Peyer's patch (tissue), 4 donors: ENCODE results near the gene SRGAP1. TPM values are rescaled to one million over a fixed set of nuclear protein-coding genes. Genes with fewer than 3 reads are reported as not detected.

Experiments used
- DNase-seq, 3 donors: peaks; one replicate each; pipeline ENCODE4 v3.0.0-alpha.2; 2017 to 2019
- H3K27ac ChIP-seq, 4 donors: fragments of 200-600 bp; sonication (generic); one replicate each; pipeline ENCODE4 v1.5.1; 2016 to 2019
- H3K27me3 ChIP-seq, 2 donors: fragments of 200-600 bp; sonication (generic); one replicate each; pipeline ENCODE4 v1.5.1; 2019
- H3K36me3 ChIP-seq, 3 donors: fragments of 200-600 bp; sonication (generic); one replicate each; pipeline ENCODE4 v1.5.1; 2016 to 2019
- H3K4me1 ChIP-seq, 4 donors: fragments of 200-600 bp; sonication (generic); one replicate each; pipeline ENCODE4 v1.5.1; 2016 to 2019
- H3K4me3 ChIP-seq, 4 donors: fragments of 200-600 bp; sonication (generic); 1 replicate in 3 of 4; 2 replicates in 1 of 4; pipeline ENCODE4 v1.5.1; 2016 to 2019; ENCODE audit warnings: mild to moderate bottlenecking in 1 of 4
- H3K9me3 ChIP-seq, 4 donors: fragments of 200-600 bp; sonication (generic); one replicate each; pipeline ENCODE4 v1.5.1; 2016 to 2019; ENCODE audit warnings: mild to moderate bottlenecking in 1 of 4
- CTCF ChIP-seq, 6 experiments: fragments of 450-650 bp in 4 of 6; fragments of 200-600 bp in 2 of 6; sonication (generic) in 1 of 6; IDR thresholded peaks; one replicate each; pipeline ENCODE4 v1.5.1; 2017 to 2019; ENCODE audit warnings: antibody characterized with exemption in 6 of 6, mild to moderate bottlenecking in 3 of 6, moderate library complexity in 1 of 6
- POLR2A ChIP-seq, 2 donors: fragments of 450-650 bp; IDR thresholded peaks; one replicate each; pipeline ENCODE4 v1.5.1; 2017; ENCODE audit warnings: antibody characterized with exemption in 2 of 2, mild to moderate bottlenecking in 2 of 2, moderate library complexity in 2 of 2
- total RNA-seq, 4 donors: library from RNA; depleted of rRNA; stranded (reverse); fragments of >200 nt; gene quantifications; one replicate each; pipeline ENCODE4 v1.1.0, GENCODE V29; 2016

SRGAP1 gene
- total RNA-seq, 4 donors from 2014 or later: 5.8 to 92.4 (median 16.4) TPM

GRCh38 chr12:63955831-63956666 lies 111.5 kb downstream of the SRGAP1 start:
- Histone ChIP-seq H3K27me3 (no peaks in the 10 kb centered on the region), H3K9me3 (no peaks in the 10 kb centered on the region), H3K4me3 (no peak overlapping the region), H3K27ac (peak overlapping the region; percentile 27 to 55 (median 36)), H3K4me1 (no peaks in the 10 kb centered on the region), H3K36me3 (no peaks in the 10 kb centered on the region)
- peak in 1 of 3 donors; percentile 56 for DNase-seq
- TF ChIP-seq CTCF (IDR thresholded peaks at IDR 0.05): no peak
- no peak for TF ChIP-seq POLR2A (IDR thresholded peaks at IDR 0.05)

GRCh38 chr12:63957496-63957895 lies 113.0 kb downstream of the SRGAP1 start:
- no peaks in the 10 kb centered on the region for H3K9me3 ChIP-seq
- no peak overlapping the region for H3K4me3 ChIP-seq
- TF ChIP-seq POLR2A (IDR thresholded peaks at IDR 0.05) (no peak), CTCF (IDR thresholded peaks at IDR 0.05) (no peak)
- no peak for DNase-seq
- no peaks in the 10 kb centered on the region for H3K4me1 ChIP-seq
- peak overlapping the region in 1 of 4 donors; percentile 32 for H3K27ac ChIP-seq
- no peaks in the 10 kb centered on the region for H3K36me3 ChIP-seq
- H3K27me3 ChIP-seq: no peaks in the 10 kb centered on the region

- TF ChIP-seq CTCF (IDR thresholded peaks at IDR 0.05) (no peak), POLR2A (IDR thresholded peaks at IDR 0.05) (no peak)
- no peak for DNase-seq
- no peaks in the 10 kb centered on the region for H3K4me1 ChIP-seq
- H3K36me3 ChIP-seq: no peaks in the 10 kb centered on the region
- H3K4me3 ChIP-seq: no peak overlapping the region
- no peaks in the 10 kb centered on the region for H3K9me3 ChIP-seq
- no peaks in the 10 kb centered on the region for H3K27me3 ChIP-seq
- no peak overlapping the region for H3K27ac ChIP-seq
These were observed 114.5 kb downstream of the SRGAP1 start for GRCh38 chr12:63958876-63959580.

GRCh38 chr12:63961048-63961447 lies 116.5 kb downstream of the SRGAP1 start:
- Histone ChIP-seq H3K36me3 (no peaks in the 10 kb centered on the region), H3K27ac (no peak overlapping the region), H3K9me3 (no peaks in the 10 kb centered on the region), H3K27me3 (no peaks in the 10 kb centered on the region), H3K4me1 (no peaks in the 10 kb centered on the region), H3K4me3 (no peak overlapping the region)
- TF ChIP-seq CTCF (IDR thresholded peaks at IDR 0.05) (no peak), POLR2A (IDR thresholded peaks at IDR 0.05) (no peak)
- no peak for DNase-seq

GRCh38 chr12:63961543-63961942 lies 117.0 kb downstream of the SRGAP1 start:
- DNase-seq: no peak
- Histone ChIP-seq H3K4me1 (no peaks in the 10 kb centered on the region), H3K36me3 (no peaks in the 10 kb centered on the region), H3K4me3 (no peak overlapping the region), H3K9me3 (no peaks in the 10 kb centered on the region), H3K27ac (no peak overlapping the region), H3K27me3 (no peaks in the 10 kb centered on the region)
- TF ChIP-seq CTCF (IDR thresholded peaks at IDR 0.05): no peak
- TF ChIP-seq POLR2A (IDR thresholded peaks at IDR 0.05): no peak
